Stimulated activated CD8-positive, alpha-beta memory T cell treated with anti-CD3 and anti-CD28 coated beads, Interleukin-12 subunit alpha, Interleukin-12 subunit beta, amount 100 ng/mL, for 4 hours (primary cell): ENCODE measurements around the gene DUSP16.
"Not testable (repeated sequence)": the region's sequence is repeated elsewhere in the genome, so short reads cannot be mapped to it uniquely, and the experiment has no call there.

Experiments used
- DNase-seq: peaks from one replicate; pipeline ENCODE4 v3.0.0-alpha.2; 2020; ENCODE audit warnings: low read depth

Gene DUSP16

GRCh38 chr12:12546314-12546772 is 16.3 kb downstream of the DUSP16 start:
- no peak for DNase-seq

- no peak for DNase-seq
Measured at GRCh38 chr12:12543959-12544358, 18.7 kb downstream of the DUSP16 start.

GRCh38 chr12:12542964-12543363 is 19.7 kb downstream of the DUSP16 start:
- DNase-seq: no peak

GRCh38 chr12:12542286-12542685 is 20.4 kb downstream of the DUSP16 start:
- no peak for DNase-seq

GRCh38 chr12:12541782-12542181 is 20.9 kb downstream of the DUSP16 start:
- no peak for DNase-seq

GRCh38 chr12:12540261-12541013 is 22.2 kb downstream of the DUSP16 start:
- no peak for DNase-seq

GRCh38 chr12:12539028-12539810 is 23.4 kb downstream of the DUSP16 start:
- no peak for DNase-seq

- DNase-seq: no peak
Measured at GRCh38 chr12:12538535-12538934, 24.1 kb downstream of the DUSP16 start.

- no peak for DNase-seq
Measured at GRCh38 chr12:12537421-12537820, 25.2 kb downstream of the DUSP16 start.

GRCh38 chr12:12534975-12535374 is 27.7 kb downstream of the DUSP16 start:
- DNase-seq: no peak

- no peak for DNase-seq
Measured at GRCh38 chr12:12534166-12534866, 28.3 kb downstream of the DUSP16 start.

- DNase-seq: no peak
Measured at GRCh38 chr12:12533238-12533829, 29.3 kb downstream of the DUSP16 start.

- no peak for DNase-seq
Measured at GRCh38 chr12:12531194-12531593, 31.5 kb downstream of the DUSP16 start.

- no peak for DNase-seq
Measured at GRCh38 chr12:12529783-12530421, 32.8 kb downstream of the DUSP16 start.

GRCh38 chr12:12528361-12529270 is 34.0 kb downstream of the DUSP16 start:
- DNase-seq: no peak

GRCh38 chr12:12527820-12528296 is 34.8 kb downstream of the DUSP16 start:
- no peak for DNase-seq

GRCh38 chr12:12524128-12524527 is 38.5 kb downstream of the DUSP16 start:
- DNase-seq: no peak

GRCh38 chr12:12523229-12523628 is 39.4 kb downstream of the DUSP16 start:
- no peak for DNase-seq

- DNase-seq: not testable (repeated sequence)
Measured at GRCh38 chr12:12522657-12523056, 40.0 kb downstream of the DUSP16 start.

- no peak for DNase-seq
Measured at GRCh38 chr12:12521888-12522287, 40.8 kb downstream of the DUSP16 start.
